HG03280 (cell line): ENCODE data around the gene MEX3A.
"Not testable (repeated sequence)": the region's sequence is repeated elsewhere in the genome, so short reads cannot be mapped to it uniquely, and the experiment has no call there.

ENCODE experiments used
- ATAC-seq: cut with Tn5 transposase; IDR thresholded peaks from one replicate; pipeline ENCODE4 v1.9.1; 2021; ENCODE audit warnings: mild to moderate bottlenecking, moderate library complexity; ENCODE audit not compliant: unreplicated experiment

MEX3A gene, protein sequence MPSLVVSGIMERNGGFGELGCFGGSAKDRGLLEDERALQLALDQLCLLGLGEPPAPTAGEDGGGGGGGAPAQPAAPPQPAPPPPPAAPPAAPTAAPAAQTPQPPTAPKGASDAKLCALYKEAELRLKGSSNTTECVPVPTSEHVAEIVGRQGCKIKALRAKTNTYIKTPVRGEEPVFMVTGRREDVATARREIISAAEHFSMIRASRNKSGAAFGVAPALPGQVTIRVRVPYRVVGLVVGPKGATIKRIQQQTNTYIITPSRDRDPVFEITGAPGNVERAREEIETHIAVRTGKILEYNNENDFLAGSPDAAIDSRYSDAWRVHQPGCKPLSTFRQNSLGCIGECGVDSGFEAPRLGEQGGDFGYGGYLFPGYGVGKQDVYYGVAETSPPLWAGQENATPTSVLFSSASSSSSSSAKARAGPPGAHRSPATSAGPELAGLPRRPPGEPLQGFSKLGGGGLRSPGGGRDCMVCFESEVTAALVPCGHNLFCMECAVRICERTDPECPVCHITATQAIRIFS

GRCh38 chr1:156082309-156083091 is at the start of gene MEX3A:
MEX3A (minus strand) TSS chr1:156082465; CDS start chr1:156081998, 467 bp downstream.
- ATAC-seq, result no peak

GRCh38 chr1:156130578-156130942 is 48.3 kb upstream of the MEX3A start:
- ATAC-seq, result no peak

GRCh38 chr1:156129687-156130577 is 47.7 kb upstream of the MEX3A start:
- ATAC-seq, result no peak

- no peak for ATAC-seq
Observed at GRCh38 chr1:156128654-156129597, 46.7 kb upstream of the MEX3A start.

DNA sequence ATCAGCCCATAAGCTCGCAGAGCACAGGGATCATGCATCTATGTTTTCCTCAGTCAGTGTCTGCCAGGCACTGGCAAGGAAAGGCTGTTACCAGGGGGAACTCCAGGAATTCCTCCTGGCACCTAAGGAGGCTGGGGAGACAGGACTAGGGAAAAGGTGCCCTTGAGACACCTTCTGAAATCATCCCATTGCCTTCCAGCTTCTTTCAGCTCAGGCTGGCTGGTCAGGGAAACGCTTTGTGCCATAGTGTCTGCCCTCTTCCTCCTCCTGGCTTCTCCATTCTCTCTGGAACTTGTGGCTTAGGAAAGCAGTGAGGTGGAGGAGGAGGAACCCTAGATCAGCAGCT is 46.0 kb upstream of the MEX3A start:
- no peak for ATAC-seq

GRCh38 chr1:156126630-156127534 is 44.6 kb upstream of the MEX3A start:
- peak; percentile 46 for ATAC-seq

DNA sequence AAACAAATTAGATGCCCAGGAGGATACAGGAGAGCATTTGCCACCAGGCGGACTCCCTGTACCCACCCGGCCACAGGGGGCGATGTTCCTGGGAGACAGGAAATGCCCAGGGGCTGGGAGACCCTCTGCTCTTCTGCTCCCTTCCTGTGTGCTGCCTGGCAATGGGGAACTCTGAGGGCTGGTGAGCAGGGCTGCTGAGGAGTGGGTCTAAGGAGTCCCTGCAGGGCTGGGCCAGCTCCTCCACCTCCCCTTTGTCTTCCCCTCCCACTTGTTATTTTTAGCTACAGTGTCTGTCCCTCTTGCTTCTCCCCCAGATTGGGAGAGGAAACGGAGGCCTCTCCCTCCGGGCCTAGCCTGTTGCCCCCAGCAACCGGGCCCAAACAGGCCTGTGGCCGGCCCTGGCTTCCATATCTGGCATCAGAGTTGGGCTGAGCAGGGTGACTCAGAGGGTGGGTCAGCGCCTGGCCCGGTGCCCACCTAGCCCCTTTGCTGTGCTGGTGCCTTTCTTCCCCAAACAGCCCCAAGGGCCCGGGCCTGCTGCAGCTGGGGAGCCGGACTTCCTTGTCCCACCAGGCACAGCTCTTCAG is 43.9 kb upstream of the MEX3A start:
- no peak for ATAC-seq

DNA sequence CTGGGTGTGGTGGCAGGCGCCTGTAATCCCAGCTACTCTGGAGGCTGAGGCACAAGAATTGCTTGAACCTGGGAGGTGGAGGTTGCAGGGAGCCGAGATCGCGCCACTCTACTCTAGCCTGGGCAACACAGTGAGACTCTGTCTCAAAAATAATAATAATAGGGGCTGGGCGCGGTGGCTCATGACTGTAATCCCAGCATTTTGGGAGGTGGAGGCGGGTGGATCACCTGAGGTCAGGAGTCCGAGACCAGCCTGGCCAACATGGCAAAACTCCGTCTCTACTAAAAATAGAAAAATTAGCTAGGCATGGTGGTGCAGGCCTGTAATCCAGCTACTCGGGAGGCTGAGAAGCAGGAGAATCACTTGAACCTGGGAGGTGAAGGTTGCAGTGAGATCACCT is 43.3 kb upstream of the MEX3A start:
- ATAC-seq, result not testable (repeated sequence)

DNA sequence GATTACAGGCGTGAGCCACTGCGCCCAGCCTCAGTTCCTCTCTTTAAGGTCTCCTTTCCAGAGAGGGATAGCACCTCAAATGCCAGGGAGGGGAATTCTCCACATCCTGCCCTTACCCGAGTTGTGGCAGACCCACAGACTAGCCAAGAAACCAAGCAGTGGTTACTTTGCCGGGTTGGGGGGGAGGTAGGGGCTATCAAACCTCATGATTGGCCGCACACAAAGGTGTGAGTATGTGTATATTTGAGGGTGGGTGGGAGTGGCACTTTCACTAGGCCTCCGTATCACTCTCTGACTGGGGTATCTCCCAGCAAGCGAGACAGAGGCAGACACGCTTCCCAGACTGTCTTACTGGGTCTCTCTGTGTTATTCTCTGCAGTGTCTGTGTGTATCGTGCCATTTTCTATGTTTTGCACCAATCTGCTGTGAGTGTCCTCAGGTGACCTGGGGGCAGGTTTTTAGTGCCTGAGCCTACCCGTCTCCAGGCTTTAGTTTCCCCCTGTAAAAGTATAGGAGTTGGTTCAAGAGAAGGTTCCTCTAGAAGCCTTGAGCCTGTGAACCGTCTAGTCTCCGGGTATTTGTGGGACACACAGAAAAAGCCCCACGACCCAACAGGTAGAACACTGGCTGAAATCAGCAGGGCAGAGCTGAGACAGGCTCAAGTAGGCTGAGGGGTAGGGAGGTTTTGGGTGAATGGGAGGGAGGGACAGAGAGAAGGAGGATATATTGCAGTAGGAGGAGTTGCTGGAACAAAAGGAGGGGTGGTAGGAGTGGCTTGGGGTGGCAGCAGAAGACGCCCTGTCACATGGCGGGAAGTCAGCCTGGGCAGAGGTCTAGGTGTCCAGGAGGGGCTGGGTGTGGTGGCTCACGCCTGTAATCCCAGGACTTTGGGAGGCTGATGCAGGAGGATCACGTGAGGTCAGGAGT is 42.6 kb upstream of the MEX3A start:
- ATAC-seq, result no peak

DNA sequence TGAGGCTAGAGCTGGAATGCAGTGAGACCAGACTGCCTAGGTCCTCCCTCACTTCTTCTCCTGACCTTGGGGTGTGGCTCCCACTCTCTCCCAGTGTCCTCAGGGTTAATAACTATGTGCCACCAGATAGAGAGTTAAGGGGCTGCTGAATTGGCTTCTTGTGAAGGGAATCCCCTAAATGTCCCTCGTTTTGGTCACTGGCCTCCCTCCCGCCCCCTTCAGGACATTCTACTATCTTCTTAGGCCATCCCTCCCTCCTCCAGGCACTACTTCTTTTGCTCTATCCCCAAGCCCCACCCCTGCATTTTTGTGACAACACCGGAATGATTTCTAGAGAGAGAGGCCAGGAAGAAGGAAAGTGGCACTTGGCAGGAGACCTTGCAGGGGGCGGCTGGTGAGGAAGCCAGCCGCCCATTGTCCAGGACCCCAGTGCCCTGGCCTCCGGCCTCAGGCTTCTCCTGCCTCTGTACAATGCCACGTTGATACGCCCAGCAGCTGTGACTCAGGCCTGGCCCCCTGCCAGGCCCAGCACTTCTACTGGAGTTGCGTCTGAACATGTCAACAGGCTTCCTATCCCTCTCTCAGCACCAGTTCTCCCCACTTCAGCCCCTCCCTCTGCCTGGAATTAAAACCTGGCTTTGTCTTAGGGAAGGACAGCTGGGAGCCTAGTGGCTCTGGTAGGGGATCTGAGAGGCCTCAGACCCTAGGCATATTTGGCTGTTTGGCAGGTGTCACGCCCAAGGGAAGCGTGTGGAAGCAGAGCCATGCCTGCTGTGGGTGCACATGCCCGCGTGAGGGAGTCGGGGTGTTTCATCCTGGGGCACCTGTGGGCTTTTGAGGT is 41.3 kb upstream of the MEX3A start:
- ATAC-seq, result no peak

DNA sequence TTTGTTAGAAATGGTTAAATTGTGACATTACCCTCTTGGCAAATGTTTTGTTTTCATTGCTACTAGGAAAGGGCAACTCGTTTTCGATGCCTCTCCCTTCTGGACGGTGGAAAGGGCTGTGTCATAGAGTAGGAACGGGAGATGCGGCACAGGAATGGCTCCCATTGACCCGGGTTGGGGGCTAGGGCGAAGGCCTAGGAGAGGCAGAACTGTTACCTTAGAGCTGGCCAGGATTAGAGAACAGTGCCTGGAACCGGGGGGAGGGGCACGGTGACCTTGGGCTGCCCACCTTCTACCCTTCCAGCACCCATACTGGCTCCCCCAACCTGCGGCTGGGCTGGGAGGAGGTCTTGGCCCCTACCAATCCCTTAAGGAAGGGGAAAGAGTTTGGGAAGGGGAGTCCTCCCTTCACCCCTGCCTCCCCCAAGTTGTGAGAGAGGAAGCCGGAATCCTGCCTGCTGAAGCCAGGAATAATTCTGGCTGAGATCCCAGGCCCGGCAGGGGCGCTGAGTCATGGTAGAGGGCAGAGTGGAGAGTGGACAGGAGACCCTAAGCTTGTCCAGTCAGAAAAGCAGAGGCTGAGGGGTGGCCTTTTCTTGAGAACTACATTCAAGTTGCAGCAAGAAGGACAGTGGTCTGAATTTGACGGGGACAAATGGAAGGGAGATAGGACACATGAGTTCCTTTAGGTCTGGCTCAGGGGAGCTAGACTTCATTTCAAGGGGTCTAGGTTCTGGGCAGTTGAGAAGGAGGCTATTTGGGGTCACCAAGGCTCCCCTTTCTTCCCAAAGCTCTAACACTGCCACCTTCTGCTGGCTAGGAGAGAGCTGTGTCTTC is 40.5 kb upstream of the MEX3A start:
- no peak for ATAC-seq

DNA sequence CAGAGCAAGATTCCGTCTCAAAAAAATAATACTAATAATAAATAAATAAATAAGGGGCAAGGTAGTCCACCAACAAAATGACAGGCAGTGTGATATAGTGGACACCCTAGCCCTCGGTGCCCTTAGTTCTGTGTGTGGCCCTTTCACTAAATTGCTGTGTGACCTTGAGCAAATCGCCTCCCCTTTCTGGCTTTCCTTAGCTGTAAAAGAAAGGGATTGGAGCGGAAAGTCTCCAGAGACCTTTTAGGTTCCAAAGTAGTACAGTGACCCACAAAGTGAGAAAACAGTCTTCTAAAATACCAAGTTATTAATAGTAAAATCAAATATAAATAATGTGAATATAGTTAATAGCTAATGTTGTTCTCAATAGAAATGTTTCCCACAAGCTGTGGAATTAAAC is 39.8 kb upstream of the MEX3A start:
- ATAC-seq, result no peak

DNA sequence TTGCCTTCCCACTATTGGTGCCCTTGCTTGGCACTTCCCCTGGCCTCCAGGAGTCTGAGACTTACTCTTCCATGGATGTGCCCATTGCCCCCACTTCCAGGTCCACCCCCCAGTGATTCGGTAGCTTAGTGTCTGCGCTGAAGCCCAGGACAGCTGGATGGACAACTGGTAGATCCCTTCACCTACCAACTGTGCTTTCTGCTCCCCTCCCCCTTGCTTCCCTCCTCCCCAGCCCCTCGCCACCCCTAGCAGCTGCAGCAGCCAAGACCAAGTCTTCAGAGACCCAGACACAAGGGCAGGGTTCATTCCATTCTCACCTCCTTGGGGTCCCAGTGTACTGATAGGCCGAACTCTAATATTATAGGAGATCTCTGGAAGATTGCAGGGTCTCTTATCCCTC is 39.2 kb upstream of the MEX3A start:
- ATAC-seq, result no peak

- not testable (repeated sequence) for ATAC-seq
Observed at GRCh38 chr1:156121005-156121404, 38.7 kb upstream of the MEX3A start.

DNA sequence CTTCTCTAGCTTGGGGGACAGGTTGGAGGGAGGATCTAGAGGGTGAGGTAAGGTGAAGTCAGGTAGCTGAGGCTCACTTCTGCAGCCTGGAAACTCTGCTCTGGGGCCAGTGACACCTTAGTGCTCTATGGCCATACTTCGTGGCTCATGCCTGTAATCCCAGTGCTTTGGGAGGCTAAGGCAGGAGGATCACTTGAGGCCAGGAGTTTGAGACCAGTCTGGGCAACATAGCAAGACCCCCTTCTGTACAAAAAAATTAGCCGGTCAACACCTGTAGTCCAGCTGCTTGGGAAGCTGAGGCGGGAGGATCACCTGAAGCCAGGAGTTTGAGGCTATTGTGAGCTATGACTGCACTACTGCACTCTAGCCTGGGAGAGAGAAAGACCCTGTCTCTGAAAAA is 38.1 kb upstream of the MEX3A start:
- no peak for ATAC-seq
